SK-N-SH (cell line): ENCODE data around the gene PEX5. TPM values are rescaled to one million over a fixed set of nuclear protein-coding genes. Genes with fewer than 3 reads are reported as not detected.

Experiments used
- CTCF ChIA-PET: fragments of 300-600, 350-600 bp; formaldehyde crosslinking; extraction: SDS; loops from one replicate; lab custom pipeline; 2021; lab: Yijun Ruan, JAX
- POLR2A ChIA-PET: fragments of 350-600 bp; sonication (Branson Sonifier 250); formaldehyde crosslinking; extraction: SDS; loops from one replicate; lab custom pipeline; 2020; ENCODE audit warnings: antibody characterized with exemption, inconsistent platforms; lab: Yijun Ruan, JAX
- DNase-seq: peaks from one replicate; pipeline ENCODE4 v3.0.0; 2012
- H2AFZ ChIP-seq: fragments of 200-600 bp; sonication (generic); 2 replicates; pipeline ENCODE4 v1.8.1; 2016; ENCODE audit warnings: antibody characterized with exemption, mild to moderate bottlenecking, low read depth
- H3F3A ChIP-seq: fragments of 200-600 bp; sonication (generic); replicated peaks from 2 replicates; pipeline ENCODE3; 2016; ENCODE audit warnings: antibody characterized with exemption, mild to moderate bottlenecking; ENCODE audit not compliant: insufficient read depth
- H3K27ac ChIP-seq, 2 experiments: fragments of 200-500 bp in 1 of 2; fragments of 200-600 bp in 1 of 2; sonication (Bioruptor generic) in 1 of 2; sonication (generic), shearing (Covaris generic) in 1 of 2; 2 replicates each; pipeline versions ENCODE4 v1.5.1 to v1.6.1; 2014 to 2016; ENCODE audit warnings: low read depth in 2 of 2, inconsistent platforms in 1 of 2, low read length in 1 of 2, mild to moderate bottlenecking in 1 of 2, mixed read lengths in 1 of 2
- H3K27me3 ChIP-seq: fragments of 200-600 bp; sonication (generic), shearing (Covaris generic); 2 replicates; pipeline ENCODE4 v1.6.1; 2016; ENCODE audit warnings: mixed run types; ENCODE audit not compliant: insufficient read depth
- H3K36me3 ChIP-seq, 2 experiments: fragments of 200-500 bp in 1 of 2; fragments of 200-600 bp in 1 of 2; sonication (Bioruptor generic) in 1 of 2; sonication (generic) in 1 of 2; replicated peaks in 1 of 2; 2 replicates each; pipeline versions ENCODE3 to v1.5.1; 2014 to 2016; ENCODE audit warnings: low read length in 1 of 2, mild to moderate bottlenecking in 1 of 2; ENCODE audit not compliant: insufficient read depth in 2 of 2, control insufficient read depth in 1 of 2
- H3K4me1 ChIP-seq, 2 experiments: fragments of 200-500 bp in 1 of 2; fragments of 200-600 bp in 1 of 2; sonication (Bioruptor generic) in 1 of 2; sonication (generic), shearing (Covaris generic) in 1 of 2; 2 replicates each; pipeline versions ENCODE4 v1.5.1 to v1.6.1; 2014 to 2016; ENCODE audit warnings: low read depth in 1 of 2, low read length in 1 of 2, mixed run types in 1 of 2; ENCODE audit not compliant: insufficient read depth in 2 of 2, control insufficient read depth in 1 of 2
- H3K4me2 ChIP-seq: fragments of 200-600 bp; sonication (generic), shearing (Covaris generic); 2 replicates; pipeline ENCODE4 v1.6.1; 2017; ENCODE audit warnings: mixed run types
- H3K4me3 ChIP-seq, 2 experiments: fragments of 200-500 bp in 1 of 2; fragments of 200-600 bp in 1 of 2; sonication (Bioruptor generic) in 1 of 2; sonication (generic), shearing (Covaris generic) in 1 of 2; 2 replicates each; pipeline versions ENCODE4 v1.5.1 to v1.8.1; 2014 to 2016; ENCODE audit warnings: low read depth in 2 of 2, inconsistent platforms in 1 of 2, low read length in 1 of 2, mild to moderate bottlenecking in 1 of 2, mixed read lengths in 1 of 2, moderate library complexity in 1 of 2
- H3K79me2 ChIP-seq: fragments of 200-600 bp; sonication (generic); 2 replicates; pipeline ENCODE4 v1.8.1; 2017; ENCODE audit warnings: mild to moderate bottlenecking; ENCODE audit not compliant: insufficient read depth
- H3K9ac ChIP-seq: fragments of 200-600 bp; sonication (generic); 2 replicates; pipeline ENCODE4 v1.6.1; 2017; ENCODE audit warnings: mixed run types
- H3K9me2 ChIP-seq: fragments of 200-600 bp; sonication (generic); 2 replicates; pipeline ENCODE4 v1.6.1; 2017; ENCODE audit warnings: mixed run types
- H3K9me3 ChIP-seq: fragments of 200-600 bp; sonication (generic); 2 replicates; pipeline ENCODE4 v1.6.1; 2017; ENCODE audit warnings: mixed run types, mild to moderate bottlenecking, moderate library complexity
- H4K20me1 ChIP-seq: fragments of 200-600 bp; sonication (generic); 2 replicates; pipeline ENCODE4 v1.6.1; 2017; ENCODE audit warnings: mild to moderate bottlenecking, mixed run types; ENCODE audit not compliant: insufficient read depth
- CHD2 ChIP-seq: fragments of 150-350 bp; IDR thresholded peaks from 2 replicates; pipeline ENCODE4 v1.6.1; 2018; ENCODE audit warnings: low read length; ENCODE audit not compliant: partially characterized antibody
- EZH2phosphoT487 ChIP-seq: fragments of 200-600 bp; sonication (generic); IDR thresholded peaks from 2 replicates; pipeline ENCODE4 v1.6.1; 2017; ENCODE audit warnings: low read depth, mixed run types, mild to moderate bottlenecking, antibody characterized with exemption, moderate library complexity, borderline replicate concordance
- FOSL2 ChIP-seq: IDR thresholded peaks from 2 replicates; pipeline ENCODE4 v1.4.0; 2012; ENCODE audit warnings: low read depth, mild to moderate bottlenecking, moderate library complexity, borderline replicate concordance
- FOXJ3 ChIP-seq: sonication (generic); formaldehyde crosslinking; IDR thresholded peaks from 2 replicates; pipeline ENCODE4 v1.5.1; 2020; ENCODE audit warnings: mild to moderate bottlenecking, missing genetic modification reagents
- GABPA ChIP-seq: IDR thresholded peaks from 2 replicates; pipeline ENCODE4 v1.4.0; 2012; ENCODE audit warnings: low read depth, mild to moderate bottlenecking
- MEF2A ChIP-seq: IDR thresholded peaks from 2 replicates; pipeline ENCODE4 v1.4.0; 2012; ENCODE audit warnings: low read depth, borderline replicate concordance
- NFIC ChIP-seq: IDR thresholded peaks from 2 replicates; pipeline ENCODE4 v1.4.0; 2012; ENCODE audit warnings: borderline replicate concordance
- NRF1 ChIP-seq: IDR thresholded peaks from 2 replicates; pipeline ENCODE4 v1.6.1; 2012; ENCODE audit warnings: low read depth, mild to moderate bottlenecking, low read length
- RAD21 ChIP-seq: IDR thresholded peaks from 2 replicates; pipeline ENCODE4 v1.6.1; 2012; ENCODE audit warnings: mild to moderate bottlenecking, low read length
- RXRA ChIP-seq: IDR thresholded peaks from 2 replicates; pipeline ENCODE4 v1.4.0; 2012; ENCODE audit warnings: low read depth, mild to moderate bottlenecking, borderline replicate concordance
- TCF12 ChIP-seq: IDR thresholded peaks from 2 replicates; pipeline ENCODE4 v1.4.0; 2012
- YY1 ChIP-seq: IDR thresholded peaks from 2 replicates; pipeline ENCODE4 v1.4.0; 2012; ENCODE audit warnings: low read depth, mild to moderate bottlenecking
- WGBS: methylation state at CpG from one replicate; pipeline ENCODE4 v1.1.6; 2017; ENCODE audit warnings: low lambda C conversion rate; 5-methylcytosine and 5-hydroxymethylcytosine counted together
- polyA plus RNA-seq, 3 experiments: library from polyadenylated mRNA; depleted of rRNA; stranded (reverse); fragments of >200 nt; gene quantifications; 2 replicates each; pipeline ENCODE4 v1.2.3, GENCODE V29; 2012
- TF ChIP-seq, protein P1 (sequence below): IDR thresholded peaks from 2 replicates; pipeline ENCODE4 v1.4.0; 2012; ENCODE audit warnings: low read depth, borderline replicate concordance
- TF ChIP-seq, protein P2 (sequence below): IDR thresholded peaks from 2 replicates; pipeline ENCODE4 v1.4.0; 2012; ENCODE audit warnings: low read depth
- TF ChIP-seq, protein P3 (sequence below): fragments of 200-600 bp; sonication (generic); IDR thresholded peaks from 2 replicates; pipeline ENCODE4 v1.6.1; 2017; ENCODE audit warnings: antibody characterized with exemption, mild to moderate bottlenecking, moderate library complexity
- TF ChIP-seq, protein P4 (sequence below): fragments of 150-350 bp; IDR thresholded peaks from 2 replicates; pipeline ENCODE4 v1.6.1; 2017; ENCODE audit warnings: antibody characterized with exemption, low read length, low read depth, borderline replicate concordance
- TF ChIP-seq, protein P5 (sequence below): fragments of 150-350 bp; IDR thresholded peaks from 2 replicates; pipeline ENCODE4 v1.6.1; 2016; ENCODE audit warnings: mild to moderate bottlenecking, low read depth, low read length
- TF ChIP-seq, protein P6 (sequence below): IDR thresholded peaks from 2 replicates; pipeline ENCODE4 v1.4.0; 2012; ENCODE audit warnings: low read depth, borderline replicate concordance

PEX5 gene
- polyA plus RNA-seq, 1 of the 3 experiments (the other 2 are of a cell fraction) = 22.6 TPM

DNA sequence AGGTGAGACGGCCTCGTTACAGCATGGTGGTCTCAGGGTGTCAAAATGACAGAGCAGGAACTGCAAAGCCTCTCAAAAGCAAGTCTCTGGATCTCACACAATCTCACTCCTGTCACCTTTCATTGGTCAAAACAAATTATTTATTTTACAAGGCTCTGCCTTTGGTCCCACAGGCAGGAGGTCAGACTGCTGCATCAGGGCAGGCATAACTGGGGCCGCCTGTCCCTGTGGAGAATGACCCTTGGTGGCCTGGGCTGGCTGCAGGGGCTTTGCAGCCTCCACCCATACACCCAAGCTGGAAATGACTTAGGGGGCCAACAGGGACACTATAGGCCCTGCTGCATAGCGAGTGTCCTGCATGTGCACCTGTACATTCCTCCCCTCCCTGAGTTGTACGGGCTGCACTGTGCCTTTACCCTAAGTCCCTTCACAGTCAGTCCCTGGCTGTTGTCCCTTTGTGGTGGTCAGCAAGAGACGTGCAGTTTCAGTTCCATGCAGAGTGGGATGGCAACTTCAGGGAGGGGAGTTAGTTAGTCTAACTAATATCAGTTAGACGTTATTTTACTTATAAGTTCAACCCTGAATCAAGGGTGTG, 28.1 kb downstream of the PEX5 start:
- POLR2A ChIA-PET = no interaction called here
- Histone ChIP-seq H3K27me3 (peaks cover 10% of the 10 kb centered on the region; the same call in 1 of the 2 replicates), H3K4me3 (no peak overlapping the region), H3K79me2 (no peaks in the 10 kb centered on the region), H4K20me1 (no peaks in the 10 kb centered on the region), H3F3A (no peaks in the 10 kb centered on the region), H3K4me1 (no peaks in the 10 kb centered on the region), H3K9me3 (0 out of 2 replicates have a peak, but pooled peaks cover 2% of the 10 kb centered on the region), H3K9ac (no peak overlapping the region), H2AFZ (no peak overlapping the region), H3K27ac (no peak overlapping the region), H3K9me2 (no peaks in the 10 kb centered on the region), H3K4me2 (no peak overlapping the region), H3K36me3 (peaks cover 2% of the 10 kb centered on the region in 2 experiments)
- 13% methylated on average over 4 of the region's 7 CpGs for whole genome bisulfite sequencing
- DNase-seq = no peak
- TF ChIP-seq RXRA (no peak), GABPA (no peak), CHD2 (no peak), FOXJ3 (CRISPR knock-in tag) (no peak)
- TF ChIP-seq, protein P1, sequence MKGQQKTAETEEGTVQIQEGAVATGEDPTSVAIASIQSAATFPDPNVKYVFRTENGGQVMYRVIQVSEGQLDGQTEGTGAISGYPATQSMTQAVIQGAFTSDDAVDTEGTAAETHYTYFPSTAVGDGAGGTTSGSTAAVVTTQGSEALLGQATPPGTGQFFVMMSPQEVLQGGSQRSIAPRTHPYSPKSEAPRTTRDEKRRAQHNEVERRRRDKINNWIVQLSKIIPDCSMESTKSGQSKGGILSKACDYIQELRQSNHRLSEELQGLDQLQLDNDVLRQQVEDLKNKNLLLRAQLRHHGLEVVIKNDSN = no peak
- TF ChIP-seq, protein P2, sequence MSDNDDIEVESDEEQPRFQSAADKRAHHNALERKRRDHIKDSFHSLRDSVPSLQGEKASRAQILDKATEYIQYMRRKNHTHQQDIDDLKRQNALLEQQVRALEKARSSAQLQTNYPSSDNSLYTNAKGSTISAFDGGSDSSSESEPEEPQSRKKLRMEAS = no peak
- CTCF ChIA-PET = no interaction called here

DNA sequence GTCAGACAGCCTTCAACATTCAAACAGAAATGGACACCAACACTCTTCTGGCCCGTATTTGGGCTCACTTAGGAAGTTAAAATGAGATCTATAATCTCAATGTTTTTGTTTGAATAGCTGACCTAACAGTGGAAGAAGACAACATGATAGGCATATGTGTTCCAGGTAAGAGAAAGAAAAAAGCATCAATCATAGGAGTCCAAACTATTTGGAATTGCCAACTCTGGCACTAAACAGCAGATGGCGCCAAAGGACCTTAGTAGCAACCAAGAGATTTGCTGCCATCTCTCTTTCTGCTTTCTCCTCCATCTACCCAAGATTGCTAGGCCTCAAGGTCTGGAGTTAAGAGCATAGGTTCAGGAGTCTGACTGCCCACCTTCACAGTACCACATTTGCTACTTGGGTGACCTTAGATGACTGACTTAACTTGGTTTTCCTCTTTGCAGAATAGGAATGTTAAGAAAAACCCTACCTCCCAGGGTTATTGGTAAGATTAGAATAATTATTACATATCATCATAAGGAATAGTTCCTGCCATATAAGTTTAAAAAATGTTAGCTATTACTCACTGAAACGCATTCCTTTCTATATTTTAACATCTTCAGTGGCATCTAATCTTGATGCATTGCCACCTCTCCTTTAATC, 30.2 kb downstream of the PEX5 start:
- Histone ChIP-seq H3K36me3 (no peaks in the 10 kb centered on the region), H3K4me2 (no peak overlapping the region), H3K79me2 (no peaks in the 10 kb centered on the region), H3K9me2 (no peaks in the 10 kb centered on the region), H3K27ac (no peak overlapping the region), H3K9ac (no peak overlapping the region), H3F3A (no peaks in the 10 kb centered on the region), H3K27me3 (peaks cover 10% of the 10 kb centered on the region; the same call in 1 of the 2 replicates), H4K20me1 (no peaks in the 10 kb centered on the region), H2AFZ (no peak overlapping the region), H3K9me3 (no peaks in the 10 kb centered on the region), H3K4me1 (no peaks in the 10 kb centered on the region), H3K4me3 (no peak overlapping the region; a peak in 1 of 4 replicates)
- CTCF ChIA-PET = interaction anchor here (0.7 to 3.4 kb wide), 19 partner anchors 9 to 884 kb away, joined by 3 to 17 read pairs (median 4); no protein-coding TSS in a partner anchor
- DNase-seq = peak; percentile 52
- WGBS = 0% methylated on average over 3 of the region's 3 CpGs
- POLR2A ChIA-PET = no interaction called here
- TF ChIP-seq TCF12 = no peak
- TF ChIP-seq NFIC = no peak
- no peak for TF ChIP-seq FOXJ3 (CRISPR knock-in tag)
- peak; percentile 95 for TF ChIP-seq RAD21
- TF ChIP-seq, protein P3, sequence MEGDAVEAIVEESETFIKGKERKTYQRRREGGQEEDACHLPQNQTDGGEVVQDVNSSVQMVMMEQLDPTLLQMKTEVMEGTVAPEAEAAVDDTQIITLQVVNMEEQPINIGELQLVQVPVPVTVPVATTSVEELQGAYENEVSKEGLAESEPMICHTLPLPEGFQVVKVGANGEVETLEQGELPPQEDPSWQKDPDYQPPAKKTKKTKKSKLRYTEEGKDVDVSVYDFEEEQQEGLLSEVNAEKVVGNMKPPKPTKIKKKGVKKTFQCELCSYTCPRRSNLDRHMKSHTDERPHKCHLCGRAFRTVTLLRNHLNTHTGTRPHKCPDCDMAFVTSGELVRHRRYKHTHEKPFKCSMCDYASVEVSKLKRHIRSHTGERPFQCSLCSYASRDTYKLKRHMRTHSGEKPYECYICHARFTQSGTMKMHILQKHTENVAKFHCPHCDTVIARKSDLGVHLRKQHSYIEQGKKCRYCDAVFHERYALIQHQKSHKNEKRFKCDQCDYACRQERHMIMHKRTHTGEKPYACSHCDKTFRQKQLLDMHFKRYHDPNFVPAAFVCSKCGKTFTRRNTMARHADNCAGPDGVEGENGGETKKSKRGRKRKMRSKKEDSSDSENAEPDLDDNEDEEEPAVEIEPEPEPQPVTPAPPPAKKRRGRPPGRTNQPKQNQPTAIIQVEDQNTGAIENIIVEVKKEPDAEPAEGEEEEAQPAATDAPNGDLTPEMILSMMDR = peak; percentile 89
- TF ChIP-seq MEF2A = no peak
- no peak for TF ChIP-seq CHD2
- TF ChIP-seq EZH2phosphoT487 = no peak
- no peak for TF ChIP-seq YY1
- TF ChIP-seq NRF1 = no peak
- TF ChIP-seq, protein P4, sequence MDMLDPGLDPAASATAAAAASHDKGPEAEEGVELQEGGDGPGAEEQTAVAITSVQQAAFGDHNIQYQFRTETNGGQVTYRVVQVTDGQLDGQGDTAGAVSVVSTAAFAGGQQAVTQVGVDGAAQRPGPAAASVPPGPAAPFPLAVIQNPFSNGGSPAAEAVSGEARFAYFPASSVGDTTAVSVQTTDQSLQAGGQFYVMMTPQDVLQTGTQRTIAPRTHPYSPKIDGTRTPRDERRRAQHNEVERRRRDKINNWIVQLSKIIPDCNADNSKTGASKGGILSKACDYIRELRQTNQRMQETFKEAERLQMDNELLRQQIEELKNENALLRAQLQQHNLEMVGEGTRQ = no peak
- TF ChIP-seq GABPA = no peak
- TF ChIP-seq, protein P5, sequence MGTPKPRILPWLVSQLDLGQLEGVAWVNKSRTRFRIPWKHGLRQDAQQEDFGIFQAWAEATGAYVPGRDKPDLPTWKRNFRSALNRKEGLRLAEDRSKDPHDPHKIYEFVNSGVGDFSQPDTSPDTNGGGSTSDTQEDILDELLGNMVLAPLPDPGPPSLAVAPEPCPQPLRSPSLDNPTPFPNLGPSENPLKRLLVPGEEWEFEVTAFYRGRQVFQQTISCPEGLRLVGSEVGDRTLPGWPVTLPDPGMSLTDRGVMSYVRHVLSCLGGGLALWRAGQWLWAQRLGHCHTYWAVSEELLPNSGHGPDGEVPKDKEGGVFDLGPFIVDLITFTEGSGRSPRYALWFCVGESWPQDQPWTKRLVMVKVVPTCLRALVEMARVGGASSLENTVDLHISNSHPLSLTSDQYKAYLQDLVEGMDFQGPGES = no peak
- TF ChIP-seq FOSL2 = no peak
- TF ChIP-seq, protein P6, sequence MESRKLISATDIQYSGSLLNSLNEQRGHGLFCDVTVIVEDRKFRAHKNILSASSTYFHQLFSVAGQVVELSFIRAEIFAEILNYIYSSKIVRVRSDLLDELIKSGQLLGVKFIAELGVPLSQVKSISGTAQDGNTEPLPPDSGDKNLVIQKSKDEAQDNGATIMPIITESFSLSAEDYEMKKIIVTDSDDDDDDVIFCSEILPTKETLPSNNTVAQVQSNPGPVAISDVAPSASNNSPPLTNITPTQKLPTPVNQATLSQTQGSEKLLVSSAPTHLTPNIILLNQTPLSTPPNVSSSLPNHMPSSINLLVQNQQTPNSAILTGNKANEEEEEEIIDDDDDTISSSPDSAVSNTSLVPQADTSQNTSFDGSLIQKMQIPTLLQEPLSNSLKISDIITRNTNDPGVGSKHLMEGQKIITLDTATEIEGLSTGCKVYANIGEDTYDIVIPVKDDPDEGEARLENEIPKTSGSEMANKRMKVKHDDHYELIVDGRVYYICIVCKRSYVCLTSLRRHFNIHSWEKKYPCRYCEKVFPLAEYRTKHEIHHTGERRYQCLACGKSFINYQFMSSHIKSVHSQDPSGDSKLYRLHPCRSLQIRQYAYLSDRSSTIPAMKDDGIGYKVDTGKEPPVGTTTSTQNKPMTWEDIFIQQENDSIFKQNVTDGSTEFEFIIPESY = no peak
